ENCODE measurements around the gene NEUROD2.
A peak's percentile ranks its signal among the peaks of the same experiment; 100 is the strongest.

Gene NEUROD2

DNA sequence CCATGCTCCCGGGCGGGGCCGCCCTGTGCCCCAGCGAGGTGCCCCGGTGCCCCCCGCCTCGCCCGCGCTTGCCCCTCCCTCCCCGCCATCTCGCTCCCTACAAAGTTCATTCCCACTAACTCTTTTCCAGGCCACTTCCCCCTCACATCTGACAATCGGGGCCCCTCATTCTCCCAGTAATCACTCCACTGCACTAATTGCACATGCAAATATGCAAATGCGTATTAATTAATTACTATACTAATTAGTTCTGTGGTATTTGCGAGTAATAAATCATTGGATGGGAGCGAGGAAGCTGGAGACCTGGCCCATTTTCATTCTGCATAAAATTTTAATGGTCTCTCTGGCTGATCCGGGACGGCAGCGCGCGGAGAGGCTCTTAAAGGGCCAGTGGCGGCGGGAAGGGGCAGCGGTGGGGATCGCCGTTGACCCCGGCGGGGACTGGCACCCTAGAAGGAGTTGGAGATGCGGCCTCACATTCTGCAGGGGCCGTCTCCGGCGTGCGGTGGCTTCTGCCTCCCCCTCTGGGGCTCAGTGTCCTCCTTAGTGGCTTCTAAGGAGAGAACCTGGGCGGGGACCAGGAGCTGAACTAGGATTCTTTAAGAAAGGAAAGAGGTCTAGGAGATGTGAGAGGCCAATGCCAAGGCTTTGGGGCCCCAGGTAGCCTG, 10.7 kb upstream of the NEUROD2 start:
- no peak for DNase-seq

- DNase-seq, result peak; percentile 36 to 53
Observed at GRCh38 chr17:39617446-39618245, 9.9 kb upstream of the NEUROD2 start.

GRCh38 chr17:39617100-39617445, 9.4 kb upstream of the NEUROD2 start:
- no peak for DNase-seq

DNA sequence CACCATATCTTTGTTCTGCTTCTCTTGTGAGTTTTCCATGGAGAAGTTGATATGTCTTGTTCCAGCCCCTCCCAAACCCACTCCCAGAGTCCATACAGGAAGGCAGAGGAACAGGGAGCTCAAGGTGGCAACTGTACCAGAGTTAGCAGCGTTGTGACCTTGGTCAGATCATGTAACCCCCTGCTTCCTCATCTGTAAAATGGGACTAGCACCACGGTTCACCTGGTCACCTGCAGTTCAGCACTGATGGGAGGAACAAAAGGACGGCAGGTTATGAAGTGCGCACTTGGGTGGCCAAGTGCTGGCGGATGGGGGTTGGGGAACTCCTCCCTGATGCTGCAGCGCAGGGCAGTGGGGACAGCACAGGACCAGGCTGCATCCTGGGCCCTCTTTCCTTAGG, 7.7 kb upstream of the NEUROD2 start:
- no peak for DNase-seq

GRCh38 chr17:39614545-39615157, 6.9 kb upstream of the NEUROD2 start:
- no peak for DNase-seq

DNA sequence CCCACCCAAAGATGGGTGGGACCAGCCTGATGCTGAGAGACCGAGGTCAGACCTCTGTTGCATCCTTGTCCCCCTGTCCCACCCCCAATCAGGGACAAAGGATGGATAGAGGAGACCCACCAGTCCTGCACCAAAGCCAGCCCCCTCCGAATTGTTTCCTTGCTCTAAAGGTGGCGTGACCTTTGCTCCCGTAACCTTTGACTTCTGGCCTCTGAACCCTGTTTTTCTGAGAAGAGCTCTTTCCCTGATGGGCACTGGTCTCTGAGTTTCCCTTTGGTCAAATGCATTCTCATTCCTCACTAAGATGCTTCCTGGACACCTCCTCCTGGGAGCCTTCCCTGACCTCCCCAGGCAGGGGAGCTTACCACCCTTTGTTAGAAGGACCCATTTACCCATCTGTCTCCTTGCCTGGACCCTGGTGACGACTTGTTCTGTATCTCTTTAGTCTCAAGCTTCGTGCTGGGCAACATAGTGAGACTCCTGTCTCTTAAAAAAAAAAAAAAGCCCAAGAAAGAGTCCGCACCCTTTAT, 5.3 kb upstream of the NEUROD2 start:
- no peak for DNase-seq

DNA sequence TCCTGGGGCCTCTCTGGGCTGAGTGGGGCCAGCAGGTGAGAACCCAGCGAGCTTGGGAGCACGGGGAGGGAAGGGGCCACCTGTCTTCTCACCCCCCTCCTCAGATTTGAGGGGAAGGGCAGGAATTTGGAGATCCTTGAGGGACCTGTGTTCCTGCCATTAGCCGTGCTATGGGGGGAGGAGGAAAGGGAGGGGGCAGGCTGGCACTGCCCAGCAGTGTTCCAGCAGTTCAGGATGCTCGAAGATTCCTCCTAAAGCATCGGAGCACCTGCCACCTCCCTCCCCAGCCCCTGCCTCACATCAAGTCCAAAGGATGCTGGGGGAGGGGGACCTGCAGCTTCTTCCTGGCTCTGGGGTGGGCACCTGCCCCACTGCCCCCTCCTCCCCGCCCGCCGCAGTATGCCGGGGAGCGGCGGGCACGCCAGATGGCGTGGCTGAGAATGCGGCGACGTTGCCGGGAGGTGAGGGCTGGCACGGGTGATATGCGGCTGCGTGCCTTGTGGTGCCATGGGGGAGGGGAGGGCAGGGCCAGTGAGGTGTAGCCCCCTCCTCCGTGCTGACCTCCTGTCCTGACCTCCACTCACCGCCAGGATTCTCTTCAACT, 4.7 kb upstream of the NEUROD2 start:
- DNase-seq, result no peak

GRCh38 chr17:39611401-39612112, 3.8 kb upstream of the NEUROD2 start:
- DNase-seq, result no peak

DNA sequence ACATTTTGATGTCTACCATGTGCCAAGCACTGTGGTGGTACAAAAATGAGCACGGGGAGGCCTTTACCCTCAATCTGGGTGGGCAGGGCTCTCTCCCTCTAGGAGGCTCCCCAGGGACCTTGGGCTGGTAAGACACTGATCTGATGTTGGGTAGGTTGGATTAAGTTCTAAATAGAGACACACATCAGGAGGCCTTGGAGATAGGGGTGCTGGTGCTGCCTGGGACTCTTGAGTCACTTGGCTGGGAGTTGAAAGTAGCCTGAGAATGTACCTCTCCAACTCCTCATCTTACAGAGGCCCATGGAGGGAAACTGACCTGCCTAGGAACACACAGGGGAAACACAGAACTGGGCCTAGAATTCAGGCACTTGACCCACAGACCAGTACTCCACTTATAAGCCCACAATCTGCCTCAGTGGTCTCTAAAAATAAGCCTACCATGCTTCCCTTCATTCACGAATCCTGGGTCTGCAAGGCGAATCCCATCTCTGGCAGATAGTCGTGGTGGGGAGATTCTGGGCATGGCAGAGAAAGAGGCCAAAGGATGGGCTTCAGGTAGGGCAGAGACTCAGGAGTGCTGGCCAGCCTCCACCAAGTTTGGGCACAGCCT, 1.8 kb upstream of the NEUROD2 start:
- no peak for DNase-seq

DNA sequence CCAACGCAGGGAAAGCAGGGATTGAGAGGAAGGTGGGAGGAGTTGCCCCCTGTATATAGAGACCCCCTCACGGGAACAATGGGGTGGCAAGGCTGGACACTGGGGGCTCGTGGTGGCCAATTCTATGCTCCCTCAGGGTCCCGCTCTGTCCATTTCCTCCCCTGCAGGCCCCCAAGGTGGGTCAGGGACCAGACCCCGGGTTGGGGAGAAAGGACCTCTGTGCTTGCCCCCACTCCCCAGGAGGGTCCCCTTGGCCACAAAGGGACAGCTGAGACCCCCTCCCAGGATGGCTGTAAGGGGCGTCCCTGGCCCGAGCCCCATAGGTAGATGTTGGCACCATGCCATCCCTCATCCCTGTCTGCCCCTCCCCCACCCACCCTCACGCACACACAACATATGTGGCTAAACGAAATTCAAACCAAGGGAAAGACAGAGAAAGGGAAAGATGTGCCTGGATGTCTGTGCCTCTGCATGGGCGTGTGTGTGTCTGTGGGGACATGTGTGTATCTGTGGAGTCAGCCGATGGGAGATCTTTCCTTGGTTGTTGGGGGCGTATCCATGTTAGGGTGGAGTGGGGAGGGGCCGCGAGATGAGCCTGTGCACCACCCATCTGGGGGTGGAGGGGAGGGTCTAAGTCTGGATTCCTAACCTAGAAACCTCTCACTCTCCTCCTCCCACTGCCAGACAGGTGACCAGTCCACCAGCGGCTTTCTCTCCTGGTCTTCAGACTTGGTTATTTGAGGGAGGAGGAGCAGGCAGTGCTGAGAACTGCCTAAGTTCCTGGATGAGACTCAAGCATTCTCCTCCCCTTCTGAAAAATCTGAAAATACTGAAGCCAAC, 642 bp upstream of the NEUROD2 start:
- DNase-seq, result no peak

DNA sequence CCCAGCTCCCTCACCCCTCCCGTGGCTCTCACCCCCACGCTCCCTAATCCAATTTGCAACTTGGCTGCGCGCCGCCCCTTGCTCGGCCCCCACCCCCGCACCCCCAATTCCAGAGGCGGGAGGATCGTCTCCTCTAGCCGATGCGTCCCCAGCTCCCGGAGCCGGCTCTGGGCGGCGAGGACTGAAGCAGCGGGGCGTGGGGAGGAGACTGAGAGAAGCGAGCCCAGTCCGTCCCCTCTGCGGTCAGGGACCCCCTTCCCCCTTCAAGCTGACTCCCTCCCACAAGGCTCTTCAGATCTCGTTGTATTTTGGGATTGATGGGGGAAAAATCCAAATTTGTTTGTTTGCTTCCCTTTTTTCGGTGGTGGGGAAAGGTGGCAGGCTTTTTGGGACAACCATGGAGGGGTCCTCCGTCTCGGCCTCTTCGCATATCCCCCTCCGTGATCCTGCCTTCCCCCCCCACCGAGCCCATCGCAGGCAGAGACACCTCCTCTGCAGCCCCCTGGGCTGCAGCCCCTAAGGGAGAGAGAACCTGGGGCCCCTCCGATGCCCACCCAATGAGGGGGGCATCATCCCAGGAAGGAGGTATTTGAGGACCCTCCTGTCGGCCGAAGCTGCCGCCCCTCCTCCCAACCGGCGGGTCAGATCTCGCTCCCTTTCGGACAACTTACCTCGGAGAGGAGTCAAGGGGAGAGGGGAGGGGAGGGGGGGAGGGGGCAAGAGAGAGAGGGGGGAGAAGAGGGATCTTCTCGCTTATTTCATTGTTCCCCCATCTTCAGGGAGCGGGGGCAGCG, 466 bp downstream of the NEUROD2 start:
- DNase-seq, result no peak

- no peak for DNase-seq
Observed at GRCh38 chr17:39606434-39607056, 1.2 kb downstream of the NEUROD2 start.

GRCh38 chr17:39605492-39606433, 2.0 kb downstream of the NEUROD2 start:
- no peak for DNase-seq

- no peak for DNase-seq
Observed at GRCh38 chr17:39604911-39605491, 2.7 kb downstream of the NEUROD2 start.

- no peak for DNase-seq
Observed at GRCh38 chr17:39603304-39604016, 4.3 kb downstream of the NEUROD2 start.

DNA sequence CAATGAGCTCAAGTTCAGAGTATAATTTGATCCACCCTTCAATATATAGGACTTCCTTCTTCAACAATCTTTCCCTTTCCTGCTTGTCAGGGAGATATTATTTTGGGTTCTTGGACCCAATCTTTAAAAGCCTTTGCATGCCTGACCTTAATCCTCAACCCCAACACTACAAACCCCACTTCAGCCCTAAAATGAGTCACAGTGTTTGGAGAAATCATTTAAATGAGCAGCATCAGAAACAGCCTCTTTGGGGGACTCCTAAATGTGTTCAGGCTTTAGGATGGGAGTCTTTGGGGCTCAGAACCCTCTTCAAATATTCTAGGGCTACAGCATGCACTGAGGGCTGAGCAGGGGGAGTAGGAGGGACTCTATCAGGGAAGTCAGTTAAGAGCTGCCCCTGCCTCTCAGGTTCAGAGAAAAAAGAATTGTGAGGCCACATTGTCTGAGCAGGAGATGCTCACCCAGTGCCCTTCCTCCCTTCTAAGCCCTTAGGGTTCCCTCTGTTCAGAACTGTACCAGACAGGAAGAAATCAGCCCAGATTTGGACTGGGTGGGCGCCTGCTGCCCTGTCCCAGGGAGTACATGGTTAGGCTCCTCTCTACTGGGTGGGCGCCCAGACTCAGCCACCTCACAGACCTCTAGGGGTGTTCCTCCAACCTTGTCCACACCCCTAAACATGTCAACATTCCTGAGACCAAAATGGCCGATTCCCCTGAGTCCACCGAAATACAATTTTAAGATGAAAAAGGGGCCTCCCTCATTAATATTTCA, 5.0 kb downstream of the NEUROD2 start:
- DNase-seq, result no peak

Measured in CD4-positive, alpha-beta T cell treated with Interleukin-4 for 1 hour (primary cell).